ENCODE measurements around the gene CNTN6. TPM values are rescaled to one million over a fixed set of nuclear protein-coding genes. Genes with fewer than 3 reads are reported as not detected.

CNTN6 gene
- total RNA-seq, 2 donors from 2014 or later, result not detected

- Histone ChIP-seq H3K4me3 (no peak overlapping the region), H3K4me1 (no peaks in the 10 kb centered on the region), H3K9me3 (no peaks in the 10 kb centered on the region), H3K36me3 (replicated peaks in 1 of 2; ENCODE audit: insufficient read depth in 1 of 2, low read depth in 2 of 2) (no peaks in the 10 kb centered on the region), H3K27me3 (no peaks in the 10 kb centered on the region), H3K27ac (no peak overlapping the region)
- whole genome bisulfite sequencing, 2 donors, result 74 to 83% methylated on average over 8 of the region's 8 CpGs
- DNase-seq (no peak), ATAC-seq (no peak)
- no peak for TF ChIP-seq POLR2A (IDR thresholded peaks at IDR 0.05)
- no peak for TF ChIP-seq CTCF (IDR thresholded peaks at IDR 0.05)
- intact Hi-C loops (cut with DNase I), result no loop called here
These were observed 25.1 kb downstream of the CNTN6 start for GRCh38 chr3:1117843-1118473.

GRCh38 chr3:1131166-1131565 is 38.3 kb downstream of the CNTN6 start:
- ATAC-seq (no peak), DNase-seq (no peak)
- intact Hi-C loops (cut with DNase I), result no loop called here
- Histone ChIP-seq H3K27ac (no peak overlapping the region), H3K4me1 (no peaks in the 10 kb centered on the region), H3K9me3 (no peaks in the 10 kb centered on the region), H3K4me3 (no peak overlapping the region), H3K27me3 (no peaks in the 10 kb centered on the region), H3K36me3 (replicated peaks in 1 of 2; ENCODE audit: insufficient read depth in 1 of 2, low read depth in 2 of 2) (no peaks in the 10 kb centered on the region)
- TF ChIP-seq POLR2A (IDR thresholded peaks at IDR 0.05) (no peak), CTCF (IDR thresholded peaks at IDR 0.05) (no peak)
- 36 to 47% methylated on average over 1 of the region's 1 CpG for WGBS, 2 donors

GRCh38 chr3:1135194-1135593 is 42.4 kb downstream of the CNTN6 start:
- no peaks in the 10 kb centered on the region for H3K27me3 ChIP-seq
- no peak overlapping the region for H3K27ac ChIP-seq
- H3K4me1 ChIP-seq, result no peaks in the 10 kb centered on the region
- H3K36me3 ChIP-seq (replicated peaks in 1 of 2; ENCODE audit: insufficient read depth in 1 of 2, low read depth in 2 of 2), result no peaks in the 10 kb centered on the region
- TF ChIP-seq POLR2A (IDR thresholded peaks at IDR 0.05), result no peak
- no peak for TF ChIP-seq CTCF (IDR thresholded peaks at IDR 0.05)
- no peak overlapping the region for H3K4me3 ChIP-seq
- DNase-seq (no peak), ATAC-seq (no peak)
- H3K9me3 ChIP-seq, result no peaks in the 10 kb centered on the region
- WGBS, 2 donors, result 47% methylated on average over 2 of the region's 2 CpGs
- intact Hi-C loops (cut with DNase I), result no loop called here

GRCh38 chr3:1138036-1138435 is 45.2 kb downstream of the CNTN6 start:
- Histone ChIP-seq H3K9me3 (no peaks in the 10 kb centered on the region), H3K4me1 (no peaks in the 10 kb centered on the region), H3K36me3 (replicated peaks in 1 of 2; ENCODE audit: insufficient read depth in 1 of 2, low read depth in 2 of 2) (no peaks in the 10 kb centered on the region), H3K27ac (no peak overlapping the region), H3K27me3 (no peaks in the 10 kb centered on the region), H3K4me3 (no peak overlapping the region)
- ATAC-seq, result no peak
- TF ChIP-seq POLR2A (IDR thresholded peaks at IDR 0.05), result no peak
- no peak for TF ChIP-seq CTCF (IDR thresholded peaks at IDR 0.05)
- 56 to 61% methylated on average over 2 of the region's 2 CpGs for WGBS, 2 donors
- DNase-seq, result no peak
- intact Hi-C loops (cut with DNase I), result no loop called here

- Histone ChIP-seq H3K9me3 (no peaks in the 10 kb centered on the region), H3K4me3 (no peak overlapping the region), H3K27ac (no peak overlapping the region), H3K36me3 (replicated peaks in 1 of 2; ENCODE audit: insufficient read depth in 1 of 2, low read depth in 2 of 2) (no peaks in the 10 kb centered on the region), H3K4me1 (no peaks in the 10 kb centered on the region), H3K27me3 (no peaks in the 10 kb centered on the region)
- TF ChIP-seq CTCF (IDR thresholded peaks at IDR 0.05) (no peak), POLR2A (IDR thresholded peaks at IDR 0.05) (no peak)
- ATAC-seq (no peak), DNase-seq (no peak)
- intact Hi-C loops (cut with DNase I), result no loop called here
- WGBS, 2 donors, result 30 to 56% methylated on average over 1 of the region's 1 CpG
These were observed 46.2 kb downstream of the CNTN6 start for GRCh38 chr3:1139071-1139470.

Measured in body of pancreas (tissue), 4 donors.